ENCODE results near the gene NMNAT2.

Gene NMNAT2

DNA sequence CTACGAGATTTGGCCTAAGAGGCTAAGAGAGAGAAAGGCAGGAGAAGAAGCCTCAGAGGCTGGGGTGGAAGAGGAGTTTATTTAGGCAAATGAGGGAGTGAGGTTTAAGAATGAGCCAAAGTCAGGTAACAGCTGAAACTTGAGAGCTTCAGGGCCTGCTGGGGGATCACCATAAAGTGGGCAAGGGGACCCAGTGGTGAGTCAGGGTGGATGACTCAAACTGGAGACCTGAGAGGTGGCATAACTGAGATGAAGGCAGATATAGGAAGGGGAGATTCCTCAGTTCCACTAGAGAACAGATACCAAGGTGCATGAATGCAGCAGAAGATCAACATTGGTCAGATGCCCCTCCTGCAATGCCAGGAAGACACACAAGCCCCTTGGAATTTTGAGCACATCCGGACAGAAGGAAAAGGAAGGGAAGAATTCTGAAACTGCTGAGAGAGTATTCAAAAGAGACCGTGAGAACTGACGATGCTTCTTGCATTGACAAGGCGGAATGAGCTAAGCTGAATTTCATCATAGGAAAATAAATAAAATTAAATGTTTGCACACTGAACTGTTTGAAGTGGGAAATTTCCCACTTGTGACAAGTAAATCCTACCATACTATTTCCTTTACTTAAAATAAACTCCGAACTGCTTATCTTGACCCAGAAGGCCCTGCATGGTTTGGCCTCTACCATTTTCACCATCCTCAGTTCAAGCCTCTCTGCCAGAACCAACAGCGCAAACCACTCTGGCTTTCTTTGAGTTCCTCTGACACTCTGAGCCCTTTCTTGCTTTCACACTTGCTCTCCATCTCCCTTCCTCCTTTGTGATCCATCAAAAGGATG is 94.1 kb downstream of the NMNAT2 start:
- Histone ChIP-seq H3K4me3 (no peak overlapping the region), H3K27ac (no peak overlapping the region), H3K36me3 (no peaks in the 10 kb centered on the region), H3K4me1 (peaks cover 0 to 27% (median 17%) of the 10 kb centered on the region in 4 donors), H3K9me3 (no peaks in the 10 kb centered on the region), H3K27me3 (no peaks in the 10 kb centered on the region)
- TF ChIP-seq, protein P1, sequence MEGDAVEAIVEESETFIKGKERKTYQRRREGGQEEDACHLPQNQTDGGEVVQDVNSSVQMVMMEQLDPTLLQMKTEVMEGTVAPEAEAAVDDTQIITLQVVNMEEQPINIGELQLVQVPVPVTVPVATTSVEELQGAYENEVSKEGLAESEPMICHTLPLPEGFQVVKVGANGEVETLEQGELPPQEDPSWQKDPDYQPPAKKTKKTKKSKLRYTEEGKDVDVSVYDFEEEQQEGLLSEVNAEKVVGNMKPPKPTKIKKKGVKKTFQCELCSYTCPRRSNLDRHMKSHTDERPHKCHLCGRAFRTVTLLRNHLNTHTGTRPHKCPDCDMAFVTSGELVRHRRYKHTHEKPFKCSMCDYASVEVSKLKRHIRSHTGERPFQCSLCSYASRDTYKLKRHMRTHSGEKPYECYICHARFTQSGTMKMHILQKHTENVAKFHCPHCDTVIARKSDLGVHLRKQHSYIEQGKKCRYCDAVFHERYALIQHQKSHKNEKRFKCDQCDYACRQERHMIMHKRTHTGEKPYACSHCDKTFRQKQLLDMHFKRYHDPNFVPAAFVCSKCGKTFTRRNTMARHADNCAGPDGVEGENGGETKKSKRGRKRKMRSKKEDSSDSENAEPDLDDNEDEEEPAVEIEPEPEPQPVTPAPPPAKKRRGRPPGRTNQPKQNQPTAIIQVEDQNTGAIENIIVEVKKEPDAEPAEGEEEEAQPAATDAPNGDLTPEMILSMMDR (IDR thresholded peaks at IDR 0.05), result no peak
- intact Hi-C loops (cut with DNase I; ENCODE audit: low total_unique reads), result loop anchor here (5.0 to 10.0 kb wide), 3 partner anchors 89 to 722 kb away; partner anchors contain the start of gene RGS16
- no peak for DNase-seq

DNA sequence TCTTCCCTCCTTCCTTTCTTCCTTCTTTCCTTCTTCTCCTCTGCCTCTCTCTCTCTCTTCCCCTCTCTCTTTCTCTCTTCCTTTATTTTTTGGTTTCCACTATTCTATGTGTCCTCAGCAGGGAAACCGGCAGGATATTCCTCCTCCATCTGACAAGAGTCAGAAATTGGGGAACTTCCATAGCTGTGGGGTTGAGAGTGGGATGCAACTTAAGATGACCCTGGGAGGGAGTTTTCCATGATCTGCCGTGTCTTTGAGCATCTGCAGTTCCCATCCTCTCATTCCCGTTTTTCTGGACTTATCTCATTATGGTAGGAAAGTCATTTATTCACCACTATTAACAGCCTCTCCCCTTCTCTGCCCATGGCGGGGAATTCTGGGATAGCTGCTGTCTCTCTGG is 98.6 kb downstream of the NMNAT2 start:
- Histone ChIP-seq H3K4me3 (no peak overlapping the region), H3K27me3 (no peaks in the 10 kb centered on the region), H3K27ac (peak overlapping the region; percentile 73 to 82), H3K4me1 (peaks cover 0 to 31% (median 18%) of the 10 kb centered on the region in 4 donors), H3K9me3 (no peaks in the 10 kb centered on the region), H3K36me3 (no peaks in the 10 kb centered on the region)
- DNase-seq, result no peak
- TF ChIP-seq, protein P1 (IDR thresholded peaks at IDR 0.05), result no peak
- intact Hi-C loops (cut with DNase I; ENCODE audit: low total_unique reads), result loop anchor here (2.0 to 10.0 kb wide), 4 partner anchors 37 to 717 kb away; partner anchors contain the start of gene RGS16

DNA sequence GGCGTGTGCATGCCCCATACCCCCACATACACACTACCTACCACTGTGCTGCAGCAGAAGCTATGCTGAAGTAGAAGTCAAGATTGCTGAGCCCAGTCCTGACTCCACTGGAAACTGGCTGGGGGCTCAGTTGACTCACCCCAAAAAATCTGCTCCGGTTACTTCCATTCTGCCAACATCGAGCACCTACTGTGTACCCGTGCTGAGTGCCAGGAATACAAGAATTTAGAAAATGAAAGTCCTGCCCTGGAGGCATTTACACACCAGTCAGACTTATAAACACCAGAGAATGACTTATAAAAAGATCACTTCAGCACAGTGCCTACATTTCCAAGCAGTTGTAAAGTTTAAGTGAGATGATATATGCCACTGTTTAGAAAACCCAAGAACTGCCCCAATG is 99.1 kb downstream of the NMNAT2 start:
- H3K27ac ChIP-seq, result peak overlapping the region; percentile 73 to 82
- intact Hi-C loops (cut with DNase I; ENCODE audit: low total_unique reads), result loop anchor here (2.0 kb wide), 1 partner anchor 36 kb away; no protein-coding TSS in a partner anchor

DNA sequence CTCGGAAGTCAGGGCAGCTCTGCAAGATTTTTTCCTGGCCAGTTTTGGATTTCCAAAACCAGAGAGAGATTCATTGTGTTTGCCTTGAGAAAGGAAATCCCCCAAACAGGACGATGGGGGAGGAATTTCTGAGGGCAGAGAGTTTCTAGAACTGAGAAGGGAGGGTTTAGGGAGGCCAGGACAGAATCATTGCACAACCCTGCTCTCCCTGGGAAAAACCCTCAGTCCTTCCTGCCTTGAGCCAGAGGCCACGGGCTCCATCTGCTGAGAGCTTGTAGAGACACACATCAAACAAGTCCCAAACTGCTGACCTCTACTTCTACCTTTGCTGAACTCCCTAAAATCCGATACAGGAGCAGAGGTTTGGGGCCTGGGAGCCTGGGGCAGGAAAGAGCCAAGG is 99.7 kb downstream of the NMNAT2 start:
- peak; percentile 88 to 91 for DNase-seq
- H3K27me3 ChIP-seq, result no peaks in the 10 kb centered on the region
- intact Hi-C loops (cut with DNase I; ENCODE audit: low total_unique reads), result loop anchor here (2.0 kb wide), 1 partner anchor 36 kb away; no protein-coding TSS in a partner anchor
- peak overlapping the region; percentile 73 to 82 for H3K27ac ChIP-seq
- no peaks in the 10 kb centered on the region for H3K9me3 ChIP-seq
- peaks cover 0 to 31% (median 18%) of the 10 kb centered on the region in 4 donors for H3K4me1 ChIP-seq
- TF ChIP-seq, protein P1 (IDR thresholded peaks at IDR 0.05), result peak; percentile 82 to 83
- H3K36me3 ChIP-seq, result no peaks in the 10 kb centered on the region
- H3K4me3 ChIP-seq, result no peak overlapping the region

More for the DNA sequence above, 99.1 kb downstream of the NMNAT2 start:
- no peak for DNase-seq
- TF ChIP-seq, protein P1 (IDR thresholded peaks at IDR 0.05), result no peak
- Histone ChIP-seq H3K9me3 (no peaks in the 10 kb centered on the region), H3K36me3 (no peaks in the 10 kb centered on the region), H3K27me3 (no peaks in the 10 kb centered on the region), H3K4me3 (no peak overlapping the region), H3K4me1 (peaks cover 0 to 31% (median 18%) of the 10 kb centered on the region in 4 donors)

DNA sequence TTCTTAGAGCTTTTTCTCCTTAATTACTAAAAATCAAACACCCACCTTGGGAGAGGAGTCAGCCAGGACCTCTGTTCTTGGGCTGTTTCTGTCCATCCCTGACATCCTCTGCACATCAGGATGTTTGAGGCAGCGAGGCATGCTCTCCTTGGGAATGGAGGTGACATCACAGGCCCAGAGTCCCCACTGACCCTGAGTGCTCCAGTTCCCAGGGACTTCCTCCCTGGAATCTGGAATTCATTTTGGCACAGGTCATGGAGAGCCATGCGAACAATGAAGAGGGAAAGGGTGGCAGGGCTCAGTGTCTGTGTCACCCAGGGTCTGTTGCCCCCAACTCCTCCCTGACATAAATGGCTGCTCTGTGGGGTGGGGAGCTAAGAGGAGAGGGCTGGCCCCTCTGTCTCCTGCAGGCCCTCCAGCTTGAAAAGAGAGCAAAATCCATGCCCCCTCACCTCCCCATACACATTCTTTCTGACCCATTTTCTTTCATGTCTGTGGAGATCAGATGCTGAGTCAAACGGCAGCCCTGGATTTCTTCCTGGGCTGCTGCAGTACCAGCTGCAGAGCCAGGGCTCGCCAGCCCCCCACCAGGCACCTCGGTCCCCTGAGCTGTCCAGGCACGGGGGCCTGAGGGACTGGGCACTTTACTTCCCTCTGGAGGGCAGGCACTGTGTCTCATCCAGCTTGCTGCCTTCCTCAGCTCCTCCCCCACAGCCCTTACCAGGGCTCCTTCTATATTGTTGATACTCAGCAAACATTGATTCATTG is 102.0 kb downstream of the NMNAT2 start:
- TF ChIP-seq, protein P1 (IDR thresholded peaks at IDR 0.05), result no peak
- intact Hi-C loops (cut with DNase I; ENCODE audit: low total_unique reads), result no loop called here
- Histone ChIP-seq H3K27me3 (no peaks in the 10 kb centered on the region), H3K9me3 (no peaks in the 10 kb centered on the region), H3K4me1 (peaks cover 0 to 41% (median 25%) of the 10 kb centered on the region in 4 donors), H3K36me3 (no peaks in the 10 kb centered on the region), H3K4me3 (no peak overlapping the region), H3K27ac (peak overlapping the region in 1 of 2 donors; percentile 47)
- DNase-seq, result no peak

Measured in tibial artery (tissue), 4 donors.